ENCODE measurements around the gene PPFIA2. TPM values are rescaled to one million over a fixed set of nuclear protein-coding genes. Genes with fewer than 3 reads are reported as not detected.

The PPFIA2 gene
- polyA plus RNA-seq, 3 donors = not detected

GRCh38 chr12:81723361-81723760 lies 35.8 kb downstream of the PPFIA2 start:
- intact Hi-C loops (cut with micrococcal nuclease) = no loop called here
- H3K27me3 ChIP-seq (ENCODE audit: control insufficient read depth in 2 of 2, insufficient read depth in 2 of 2, low read length in 2 of 2) = no peaks in the 10 kb centered on the region
- H4K20me1 ChIP-seq (ENCODE audit: insufficient read depth, low read length) = no peaks in the 10 kb centered on the region
- H3K9me3 Mint-ChIP-seq = no peaks in the 10 kb centered on the region
- H3K9ac ChIP-seq (ENCODE audit: insufficient read depth, low read length, poor library complexity, severe bottlenecking) = no peak overlapping the region
- no peak for TF ChIP-seq CTCF (IDR thresholded peaks at IDR 0.05)
- no peaks in the 10 kb centered on the region for H3K79me2 ChIP-seq (ENCODE audit: insufficient read depth, low read length)
- no peak for DNase-seq
- no peaks in the 10 kb centered on the region for H3K4me1 Mint-ChIP-seq
- H3K4me3 ChIP-seq (replicated peaks in 1 of 3; ENCODE audit: low read depth in 2 of 3, low read length in 3 of 3) = no peak overlapping the region
- H3K36me3 ChIP-seq (replicated peaks in 1 of 2; ENCODE audit: control insufficient read depth in 1 of 2, insufficient read depth in 2 of 2, low read length in 2 of 2) = no peaks in the 10 kb centered on the region
- H3K4me3 Mint-ChIP-seq = no peak overlapping the region
- H3K27ac ChIP-seq (ENCODE audit: low read depth in 1 of 2, low read length in 2 of 2) = no peak overlapping the region
- no peak overlapping the region for H3K4me2 ChIP-seq (replicated peaks; ENCODE audit: extremely low read depth, low read length, poor library complexity, severe bottlenecking)
- H3K27me3 Mint-ChIP-seq (ENCODE audit: low read depth in 3 of 3) = peaks cover 0 to 1% (median 0%) of the 10 kb centered on the region in 3 donors
- no peaks in the 10 kb centered on the region for H3K9me3 ChIP-seq (replicated peaks in 1 of 2; ENCODE audit: control insufficient read depth in 1 of 2, insufficient read depth in 1 of 2, low read length in 2 of 2)
- H3K4me1 ChIP-seq (ENCODE audit: control insufficient read depth in 1 of 2, insufficient read depth in 2 of 2, low read length in 2 of 2) = no peaks in the 10 kb centered on the region
- H3K36me3 Mint-ChIP-seq = no peaks in the 10 kb centered on the region
- H3K27ac Mint-ChIP-seq = no peak overlapping the region
- H2AFZ ChIP-seq (ENCODE audit: insufficient read depth, low read depth, low read length, poor library complexity, severe bottlenecking) = no peak overlapping the region
- WGBS (ENCODE audit: insufficient coverage) = no CpG with 5 or more reads among the region's 1 CpG

GRCh38 chr12:81722004-81722403 lies 37.1 kb downstream of the PPFIA2 start:
- H3K4me3 ChIP-seq (replicated peaks in 1 of 3; ENCODE audit: low read depth in 2 of 3, low read length in 3 of 3) = no peak overlapping the region
- H3K27ac Mint-ChIP-seq = no peak overlapping the region
- H3K9ac ChIP-seq (ENCODE audit: insufficient read depth, low read length, poor library complexity, severe bottlenecking) = no peak overlapping the region
- H3K9me3 ChIP-seq (replicated peaks in 1 of 2; ENCODE audit: control insufficient read depth in 1 of 2, insufficient read depth in 1 of 2, low read length in 2 of 2) = no peaks in the 10 kb centered on the region
- no peaks in the 10 kb centered on the region for H3K27me3 Mint-ChIP-seq (ENCODE audit: low read depth in 3 of 3)
- no peak overlapping the region for H2AFZ ChIP-seq (ENCODE audit: insufficient read depth, low read depth, low read length, poor library complexity, severe bottlenecking)
- H3K27ac ChIP-seq (ENCODE audit: low read depth in 1 of 2, low read length in 2 of 2) = no peak overlapping the region
- no CpG with 5 or more reads among the region's 1 CpG for WGBS (ENCODE audit: insufficient coverage)
- H4K20me1 ChIP-seq (ENCODE audit: insufficient read depth, low read length) = no peaks in the 10 kb centered on the region
- no peak for DNase-seq
- no peak overlapping the region for H3K4me2 ChIP-seq (replicated peaks; ENCODE audit: extremely low read depth, low read length, poor library complexity, severe bottlenecking)
- intact Hi-C loops (cut with micrococcal nuclease) = no loop called here
- H3K36me3 ChIP-seq (replicated peaks in 1 of 2; ENCODE audit: control insufficient read depth in 1 of 2, insufficient read depth in 2 of 2, low read length in 2 of 2) = no peaks in the 10 kb centered on the region
- H3K4me1 ChIP-seq (ENCODE audit: control insufficient read depth in 1 of 2, insufficient read depth in 2 of 2, low read length in 2 of 2) = no peaks in the 10 kb centered on the region
- no peak for TF ChIP-seq CTCF (IDR thresholded peaks at IDR 0.05)
- no peaks in the 10 kb centered on the region for H3K36me3 Mint-ChIP-seq
- no peaks in the 10 kb centered on the region for H3K27me3 ChIP-seq (ENCODE audit: control insufficient read depth in 2 of 2, insufficient read depth in 2 of 2, low read length in 2 of 2)
- H3K4me1 Mint-ChIP-seq = no peaks in the 10 kb centered on the region
- H3K9me3 Mint-ChIP-seq = no peaks in the 10 kb centered on the region
- H3K4me3 Mint-ChIP-seq = no peak overlapping the region
- H3K79me2 ChIP-seq (ENCODE audit: insufficient read depth, low read length) = no peaks in the 10 kb centered on the region

All from CD14-positive monocyte (primary cell).